Keratinocyte (primary cell): Measurements from ENCODE around the gene BHLHE23.

Source experiments
- CTCF ChIP-seq, 3 experiments: IDR thresholded peaks in 1 of 3; conservative IDR thresholded peaks in 1 of 3; optimal IDR thresholded peaks in 1 of 3; 2 replicates in 2 of 3; 3 replicates in 1 of 3; pipeline versions ENCODE3 to v1.5.1; 2011; ENCODE audit warnings: low read length in 3 of 3, mild to moderate bottlenecking in 3 of 3, moderate library complexity in 2 of 3, control low read depth in 1 of 3, inconsistent platforms in 1 of 3; ENCODE audit not compliant: insufficient read depth in 2 of 3; ENCODE audit errors: extremely low read depth in 1 of 3
- EZH2 ChIP-seq: IDR thresholded peaks from one replicate; pipeline ENCODE4 v1.6.1; 2012; ENCODE audit warnings: inconsistent platforms, mild to moderate bottlenecking, low read length, moderate library complexity

GRCh38 chr20:62958388-62959100, 48.2 kb downstream of the BHLHE23 start:
- TF ChIP-seq CTCF (optimal IDR thresholded peaks at IDR 0.05 in 1 of 3, IDR thresholded peaks at IDR 0.05 in 1 of 3, conservative IDR thresholded peaks at IDR 0.05 in 1 of 3; ENCODE audit: extremely low read depth in 1 of 3, insufficient read depth in 2 of 3, low read length in 3 of 3) = no peak
- TF ChIP-seq EZH2 = no peak
